ENCODE data around the gene SATB1.

SATB1 gene

DNA sequence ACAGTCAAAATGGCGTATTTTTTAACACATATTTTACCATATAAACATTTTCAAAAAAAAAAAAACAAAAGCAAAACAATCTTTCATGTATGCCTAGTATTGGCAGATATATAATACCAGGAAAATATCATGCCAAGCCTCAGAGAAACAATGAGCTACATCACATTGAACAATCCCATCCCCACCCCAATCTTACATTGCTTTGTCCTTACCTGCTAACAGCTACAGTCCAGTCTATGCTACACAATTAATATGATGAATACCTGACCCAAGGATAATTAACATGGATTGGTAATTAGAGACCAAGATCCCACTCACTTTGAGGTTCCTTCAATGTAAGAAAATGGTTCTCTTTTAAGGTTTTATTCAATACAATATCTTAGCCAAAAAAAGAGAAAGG, 7.6 kb upstream of the SATB1 start:
- DNase-seq (ENCODE audit: extremely low spot score) = no peak
- TF ChIP-seq, protein P1, sequence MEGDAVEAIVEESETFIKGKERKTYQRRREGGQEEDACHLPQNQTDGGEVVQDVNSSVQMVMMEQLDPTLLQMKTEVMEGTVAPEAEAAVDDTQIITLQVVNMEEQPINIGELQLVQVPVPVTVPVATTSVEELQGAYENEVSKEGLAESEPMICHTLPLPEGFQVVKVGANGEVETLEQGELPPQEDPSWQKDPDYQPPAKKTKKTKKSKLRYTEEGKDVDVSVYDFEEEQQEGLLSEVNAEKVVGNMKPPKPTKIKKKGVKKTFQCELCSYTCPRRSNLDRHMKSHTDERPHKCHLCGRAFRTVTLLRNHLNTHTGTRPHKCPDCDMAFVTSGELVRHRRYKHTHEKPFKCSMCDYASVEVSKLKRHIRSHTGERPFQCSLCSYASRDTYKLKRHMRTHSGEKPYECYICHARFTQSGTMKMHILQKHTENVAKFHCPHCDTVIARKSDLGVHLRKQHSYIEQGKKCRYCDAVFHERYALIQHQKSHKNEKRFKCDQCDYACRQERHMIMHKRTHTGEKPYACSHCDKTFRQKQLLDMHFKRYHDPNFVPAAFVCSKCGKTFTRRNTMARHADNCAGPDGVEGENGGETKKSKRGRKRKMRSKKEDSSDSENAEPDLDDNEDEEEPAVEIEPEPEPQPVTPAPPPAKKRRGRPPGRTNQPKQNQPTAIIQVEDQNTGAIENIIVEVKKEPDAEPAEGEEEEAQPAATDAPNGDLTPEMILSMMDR (IDR thresholded peaks at IDR 0.05; ENCODE audit: control extremely low read depth, extremely low read depth, low read depth, missing control alignments) = no peak
- CTCF ChIA-PET = no interaction called here
- POLR2A ChIA-PET = no interaction called here

DNA sequence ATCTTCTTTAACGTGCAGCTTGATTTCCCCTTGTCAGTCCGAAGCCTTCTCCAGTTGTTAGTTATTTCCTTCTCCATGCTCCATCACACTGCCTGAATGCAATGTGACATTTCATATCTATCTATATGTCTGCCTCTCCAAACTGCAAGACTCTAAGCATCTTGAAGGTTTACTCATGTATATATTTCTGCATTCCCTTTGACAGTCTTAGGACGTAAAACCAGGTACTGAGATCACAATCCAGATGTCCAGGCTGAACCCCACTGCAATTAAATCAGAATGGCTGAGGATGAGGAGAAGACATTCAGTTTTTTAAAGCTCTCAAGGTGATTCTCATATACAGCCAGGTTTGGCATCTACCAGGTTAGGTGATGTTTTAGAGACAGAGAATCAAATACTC, 6.1 kb upstream of the SATB1 start:
- TF ChIP-seq, protein P1 (IDR thresholded peaks at IDR 0.05; ENCODE audit: control extremely low read depth, extremely low read depth, low read depth, missing control alignments) = no peak
- CTCF ChIA-PET = interaction anchor here (1.1 to 1.4 kb wide), 2 partner anchors 10 to 30 kb away, joined by 3 to 4 read pairs; no protein-coding TSS in a partner anchor
- POLR2A ChIA-PET = no interaction called here
- DNase-seq (ENCODE audit: extremely low spot score) = no peak

DNA sequence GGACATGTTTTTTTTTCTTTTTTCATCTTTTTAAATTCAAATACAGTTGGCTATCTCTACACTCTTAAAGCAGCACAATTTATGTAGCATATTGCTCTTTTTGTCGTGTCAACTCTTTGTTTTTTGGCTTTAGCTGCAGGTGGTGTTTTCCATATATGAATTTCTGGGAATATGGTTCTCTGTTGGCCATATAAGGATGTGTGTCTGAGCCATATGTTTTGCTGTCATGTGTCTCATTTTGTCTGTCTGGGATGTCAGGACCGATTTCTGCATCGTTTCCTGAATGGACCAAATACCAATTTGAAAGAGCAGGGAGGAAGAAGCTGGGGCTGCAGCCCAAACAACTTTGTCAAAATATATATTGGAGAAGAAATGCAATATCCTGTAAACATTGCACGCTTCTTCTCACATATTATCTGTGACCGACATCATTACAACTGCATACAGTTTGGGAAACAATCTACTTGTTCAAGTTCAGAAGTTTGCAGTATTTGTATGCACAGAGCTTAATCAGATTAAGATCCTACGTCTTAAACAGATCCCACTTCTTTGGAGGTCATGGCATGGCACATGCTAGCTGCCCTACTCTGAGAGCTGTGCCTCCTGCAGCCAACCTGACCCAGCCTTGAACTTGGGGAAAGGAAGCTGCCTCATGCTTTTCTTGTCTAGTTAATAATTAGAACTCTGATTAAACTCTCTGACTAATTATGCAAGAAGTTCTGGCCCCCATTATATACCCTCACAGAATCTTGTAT, 4.0 kb upstream of the SATB1 start:
- no peak for DNase-seq (ENCODE audit: extremely low spot score)
- CTCF ChIA-PET = interaction anchor here (1.1 to 1.3 kb wide), 2 partner anchors 9 to 16 kb away, joined by 3 to 4 read pairs; no protein-coding TSS in a partner anchor
- POLR2A ChIA-PET = no interaction called here
- TF ChIP-seq, protein P1 (IDR thresholded peaks at IDR 0.05; ENCODE audit: control extremely low read depth, extremely low read depth, low read depth, missing control alignments) = no peak

DNA sequence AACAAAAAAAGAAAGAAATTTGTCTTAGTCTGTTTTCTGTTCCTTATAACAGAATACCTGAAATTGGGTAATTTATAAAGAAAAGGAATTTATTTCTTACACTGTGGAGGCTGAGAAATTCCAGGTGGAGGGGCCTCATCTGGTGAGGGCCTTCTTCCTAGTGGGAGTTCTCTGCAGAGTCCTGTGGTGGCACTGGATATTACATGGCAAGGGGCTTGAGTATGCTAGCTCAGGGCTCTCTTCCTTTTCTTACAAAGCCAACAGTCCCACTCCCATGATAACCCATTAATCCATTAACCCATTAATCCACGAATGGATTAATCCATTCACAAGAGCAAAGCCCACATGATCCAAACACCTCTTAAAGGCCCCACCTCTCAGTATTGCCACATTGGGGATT, 2.9 kb upstream of the SATB1 start:
- POLR2A ChIA-PET = no interaction called here

DNA sequence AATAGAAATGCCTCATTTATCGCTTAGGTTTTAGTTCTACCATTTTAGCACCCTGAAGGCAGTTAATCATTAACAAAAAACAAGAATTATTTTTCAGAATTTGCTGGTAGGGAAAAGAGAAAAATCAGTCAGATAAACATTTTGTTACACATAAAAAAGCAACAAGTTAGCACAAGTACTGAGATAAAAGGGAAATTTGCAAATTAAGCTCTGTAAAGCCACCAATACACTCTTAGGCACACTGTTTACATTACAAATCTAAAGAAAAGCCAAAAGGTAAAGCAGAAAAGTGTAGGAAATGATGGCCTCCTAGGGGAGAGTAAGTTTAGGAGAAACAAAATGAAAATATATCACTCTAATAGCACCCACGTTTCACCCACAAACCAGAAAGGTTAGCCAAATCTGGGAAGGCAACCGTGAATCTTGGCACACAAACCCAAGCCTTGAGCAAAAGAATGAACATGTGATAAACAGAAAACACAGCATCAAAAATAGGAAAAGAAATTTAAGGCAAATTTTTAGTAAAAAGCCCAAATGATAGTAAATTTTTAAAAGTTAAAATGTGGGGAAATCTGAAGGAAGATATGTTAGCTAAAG, 1.6 kb upstream of the SATB1 start:
- ChIA-PET CTCF (no interaction called here), POLR2A (no interaction called here)
- TF ChIP-seq, protein P1 (IDR thresholded peaks at IDR 0.05; ENCODE audit: control extremely low read depth, extremely low read depth, low read depth, missing control alignments) = no peak
- no peak for DNase-seq (ENCODE audit: extremely low spot score)

More for the DNA sequence above, 2.9 kb upstream of the SATB1 start:
- CTCF ChIA-PET = no interaction called here
- no peak for DNase-seq (ENCODE audit: extremely low spot score)
- TF ChIP-seq, protein P1 (IDR thresholded peaks at IDR 0.05; ENCODE audit: control extremely low read depth, extremely low read depth, low read depth, missing control alignments) = no peak

DNA sequence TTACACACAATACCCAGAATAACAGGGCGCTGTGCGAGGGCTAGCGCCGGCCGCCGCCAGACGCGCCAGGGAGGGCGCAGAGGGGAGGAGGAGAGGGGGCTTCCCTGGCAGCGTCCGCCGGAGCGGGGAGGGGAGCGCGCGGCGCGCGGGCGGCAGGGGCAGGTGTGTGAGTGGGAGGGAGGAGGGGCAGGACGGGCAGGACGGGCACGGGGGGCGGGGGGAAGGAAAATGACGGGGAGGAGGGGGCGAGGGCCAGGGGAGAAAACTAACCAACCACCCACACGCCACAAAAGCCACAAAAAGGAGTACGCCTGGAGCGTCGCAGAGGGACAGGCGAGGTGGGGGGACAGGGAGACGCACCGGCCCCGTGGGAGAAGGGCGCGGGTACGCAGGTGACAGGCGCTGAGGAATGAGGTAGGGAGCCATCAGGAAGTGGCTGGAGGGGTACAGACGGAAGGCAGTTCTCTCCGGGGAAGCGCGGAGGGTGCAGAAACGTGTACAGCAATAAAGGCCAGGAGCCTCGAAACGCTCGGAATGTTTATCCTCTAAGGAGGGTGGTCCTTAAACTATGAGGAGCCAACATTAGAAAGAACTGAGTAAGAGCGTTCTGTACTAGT, 610 bp upstream of the SATB1 start:
- DNase-seq (ENCODE audit: extremely low spot score) = peak; percentile 13
- ChIA-PET CTCF (no interaction called here), POLR2A (no interaction called here)
- TF ChIP-seq, protein P1 (IDR thresholded peaks at IDR 0.05; ENCODE audit: control extremely low read depth, extremely low read depth, low read depth, missing control alignments) = no peak

Data from GM10248 (cell line).